Skeletal muscle cell (primary cell): ENCODE measurements around the gene CENPK.
"Not testable (repeated sequence)": the region's sequence is repeated elsewhere in the genome, so short reads cannot be mapped to it uniquely, and the experiment has no call there.

Experiments used
- DNase-seq: peaks from one replicate; pipeline ENCODE4 v3.0.0-alpha.2; 2010; ENCODE audit warnings: low read depth
- H3K4me3 ChIP-seq: 2 replicates; pipeline ENCODE4 v1.5.1; 2011; ENCODE audit warnings: low read depth, mild to moderate bottlenecking, control low read depth, low read length, moderate library complexity

Gene CENPK

GRCh38 chr5:65562731-65563701, at the start of gene CENPK, which contains the start of gene PPWD1:
Gene CENPK (minus strand): TSS chr5:65563168. CDS start chr5:65554907, 8,261 bp downstream.
Gene PPWD1 (plus strand): TSS chr5:65563296. CDS start chr5:65563311, 15 bp downstream.
- DNase-seq: peak; percentile 79
- H3K4me3 ChIP-seq: peak within 1 kb of the TSS; percentile 98

GRCh38 chr5:65612298-65612907, 49.4 kb upstream of the CENPK start:
- no peak overlapping the region for H3K4me3 ChIP-seq
- no peak for DNase-seq

GRCh38 chr5:65611524-65611923, 48.6 kb upstream of the CENPK start:
- no peak for DNase-seq
- no peak overlapping the region for H3K4me3 ChIP-seq

GRCh38 chr5:65601761-65602160, 38.8 kb upstream of the CENPK start:
- not testable (repeated sequence) for DNase-seq, H3K4me3 ChIP-seq

- DNase-seq: no peak
- no peak overlapping the region for H3K4me3 ChIP-seq
Measured at GRCh38 chr5:65588694-65589093, 25.7 kb upstream of the CENPK start.

GRCh38 chr5:65577141-65577540, 14.2 kb upstream of the CENPK start:
- no peak for DNase-seq
- H3K4me3 ChIP-seq: no peak overlapping the region

GRCh38 chr5:65570598-65571226, 7.7 kb upstream of the CENPK start:
- no peak overlapping the region for H3K4me3 ChIP-seq
- no peak for DNase-seq

- H3K4me3 ChIP-seq: no peak overlapping the region
- DNase-seq: no peak
Measured at GRCh38 chr5:65566505-65566904, 3.5 kb upstream of the CENPK start.

GRCh38 chr5:65563777-65564176, 809 bp upstream of the CENPK start:
- peak overlapping the region; percentile 98 for H3K4me3 ChIP-seq
- no peak for DNase-seq

GRCh38 chr5:65556718-65557117, 6.2 kb downstream of the CENPK start:
- no peak overlapping the region for H3K4me3 ChIP-seq

GRCh38 chr5:65556181-65556580, 6.8 kb downstream of the CENPK start:
- DNase-seq: no peak
- no peak overlapping the region for H3K4me3 ChIP-seq

More at GRCh38 chr5:65556718-65557117, 6.2 kb downstream of the CENPK start:
- DNase-seq: no peak

GRCh38 chr5:65555287-65555686, 7.7 kb downstream of the CENPK start:
- no peak for DNase-seq
- no peak overlapping the region for H3K4me3 ChIP-seq

- no peak for DNase-seq
- H3K4me3 ChIP-seq: no peak overlapping the region
Measured at GRCh38 chr5:65553941-65554340, 9.0 kb downstream of the CENPK start.

- DNase-seq: no peak
- H3K4me3 ChIP-seq: no peak overlapping the region
Measured at GRCh38 chr5:65548281-65548680, 14.7 kb downstream of the CENPK start.

- no peak overlapping the region for H3K4me3 ChIP-seq
- DNase-seq: no peak
Measured at GRCh38 chr5:65546141-65546540, 16.8 kb downstream of the CENPK start.

- DNase-seq: no peak
- H3K4me3 ChIP-seq: no peak overlapping the region
Measured at GRCh38 chr5:65544473-65544872, 18.5 kb downstream of the CENPK start.

GRCh38 chr5:65539827-65540226, 23.1 kb downstream of the CENPK start:
- DNase-seq: no peak
- H3K4me3 ChIP-seq: no peak overlapping the region

- H3K4me3 ChIP-seq: no peak overlapping the region
- DNase-seq: peak; percentile 21
Measured at GRCh38 chr5:65535529-65535987, 27.4 kb downstream of the CENPK start.

GRCh38 chr5:65530904-65531303, 32.1 kb downstream of the CENPK start:
- H3K4me3 ChIP-seq: no peak overlapping the region
- no peak for DNase-seq

GRCh38 chr5:65525726-65526125, 37.2 kb downstream of the CENPK start:
- DNase-seq: no peak
- H3K4me3 ChIP-seq: no peak overlapping the region
